WERI-Rb-1 (cell line): ENCODE measurements around the gene SHISA6.

Experiments
- DNase-seq: peaks from one replicate; pipeline ENCODE4 v3.0.0-alpha.2; 2020
- H3K27ac ChIP-seq: fragments of 250-450 bp; sonication (Bioruptor Pico); 2 replicates; pipeline ENCODE4 v1.5.1; 2020; ENCODE audit warnings: mild to moderate bottlenecking, moderate library complexity
- H3K27me3 ChIP-seq: fragments of 250-450 bp; sonication (Bioruptor Pico); 2 replicates; pipeline ENCODE4 v1.5.1; 2021; ENCODE audit warnings: mild to moderate bottlenecking, low read depth, moderate library complexity; ENCODE audit not compliant: insufficient read depth, severe bottlenecking
- H3K36me3 ChIP-seq: fragments of 250-450 bp; sonication (Bioruptor Pico); 2 replicates; pipeline ENCODE4 v1.5.1; 2020; ENCODE audit warnings: mild to moderate bottlenecking, moderate library complexity
- H3K4me3 ChIP-seq: 2 replicates; pipeline ENCODE4 v1.5.1; 2011; ENCODE audit warnings: low read depth, mild to moderate bottlenecking, control low read depth, low read length
- H3K9me3 ChIP-seq: fragments of 250-450 bp; sonication (Bioruptor Pico); 2 replicates; pipeline ENCODE4 v1.5.1; 2021; ENCODE audit warnings: mild to moderate bottlenecking, moderate library complexity; ENCODE audit not compliant: severe bottlenecking
- CTCF ChIP-seq: IDR thresholded peaks from 2 replicates; pipeline ENCODE4 v1.5.1; 2011; ENCODE audit warnings: low read depth, mild to moderate bottlenecking, control low read depth, inconsistent platforms, low read length

SHISA6 gene

GRCh38 chr17:11545696-11546095, 304.7 kb downstream of the SHISA6 start:
- Histone ChIP-seq H3K9me3 (peaks cover 3% of the 10 kb centered on the region), H3K36me3 (no peaks in the 10 kb centered on the region), H3K4me3 (no peak overlapping the region), H3K27me3 (no peaks in the 10 kb centered on the region), H3K27ac (no peak overlapping the region)
- DNase-seq, result no peak
- no peak for TF ChIP-seq CTCF

GRCh38 chr17:11547853-11548252, 306.8 kb downstream of the SHISA6 start:
- H3K27ac ChIP-seq, result no peak overlapping the region
- DNase-seq, result no peak
- TF ChIP-seq CTCF, result no peak
- no peak overlapping the region for H3K4me3 ChIP-seq
- H3K27me3 ChIP-seq, result peaks cover 4% of the 10 kb centered on the region
- H3K9me3 ChIP-seq, result no peaks in the 10 kb centered on the region
- H3K36me3 ChIP-seq, result no peaks in the 10 kb centered on the region

GRCh38 chr17:11548398-11548797, 307.4 kb downstream of the SHISA6 start:
- no peaks in the 10 kb centered on the region for H3K9me3 ChIP-seq
- H3K4me3 ChIP-seq, result no peak overlapping the region
- TF ChIP-seq CTCF, result no peak
- H3K27me3 ChIP-seq, result peaks cover 5% of the 10 kb centered on the region
- no peak for DNase-seq
- no peaks in the 10 kb centered on the region for H3K36me3 ChIP-seq
- H3K27ac ChIP-seq, result no peak overlapping the region

- no peak for TF ChIP-seq CTCF
- no peak overlapping the region for H3K4me3 ChIP-seq
- H3K27me3 ChIP-seq, result peaks cover 10% of the 10 kb centered on the region
- no peak for DNase-seq
- H3K9me3 ChIP-seq, result no peaks in the 10 kb centered on the region
- H3K36me3 ChIP-seq, result no peaks in the 10 kb centered on the region
- no peak overlapping the region for H3K27ac ChIP-seq
Observed at GRCh38 chr17:11550431-11550830, 309.4 kb downstream of the SHISA6 start.

GRCh38 chr17:11551442-11551841, 310.4 kb downstream of the SHISA6 start:
- no peaks in the 10 kb centered on the region for H3K9me3 ChIP-seq
- H3K27ac ChIP-seq, result no peak overlapping the region
- H3K36me3 ChIP-seq, result no peaks in the 10 kb centered on the region
- H3K27me3 ChIP-seq, result peaks cover 10% of the 10 kb centered on the region
- no peak for TF ChIP-seq CTCF
- H3K4me3 ChIP-seq, result no peak overlapping the region
- DNase-seq, result no peak

- no peaks in the 10 kb centered on the region for H3K36me3 ChIP-seq
- H3K27ac ChIP-seq, result no peak overlapping the region
- no peaks in the 10 kb centered on the region for H3K9me3 ChIP-seq
- TF ChIP-seq CTCF, result no peak
- H3K4me3 ChIP-seq, result no peak overlapping the region
- DNase-seq, result no peak
- peaks cover 16% of the 10 kb centered on the region for H3K27me3 ChIP-seq
Observed at GRCh38 chr17:11553135-11553534, 312.1 kb downstream of the SHISA6 start.
